ENCODE results near the gene OTOP1.
"Not testable (repeated sequence)": the region's sequence is repeated elsewhere in the genome, so short reads cannot be mapped to it uniquely, and the experiment has no call there.

Gene OTOP1

GRCh38 chr4:4245172-4245571 is 18.4 kb upstream of the OTOP1 start:
- in situ Hi-C loops (cut with MboI; ENCODE audit: low sequenced_read_pairs, unreplicated experiment) = no loop called here
- DNase-seq (ENCODE audit: low spot score) = no peak
- TF ChIP-seq CTCF (IDR thresholded peaks at IDR 0.05; ENCODE audit: borderline replicate concordance, control extremely low read depth, extremely low read depth, insufficient read depth, missing control alignments) = no peak

- DNase-seq (ENCODE audit: low spot score); in situ Hi-C loops (cut with MboI; ENCODE audit: low sequenced_read_pairs, unreplicated experiment): not testable (repeated sequence)
These were observed 12.8 kb upstream of the OTOP1 start for GRCh38 chr4:4239551-4239950.

GRCh38 chr4:4233610-4234009 is 6.9 kb upstream of the OTOP1 start:
- DNase-seq (ENCODE audit: low spot score) = no peak
- in situ Hi-C loops (cut with MboI; ENCODE audit: low sequenced_read_pairs, unreplicated experiment) = no loop called here
- no peak for TF ChIP-seq CTCF (IDR thresholded peaks at IDR 0.05; ENCODE audit: borderline replicate concordance, control extremely low read depth, extremely low read depth, insufficient read depth, missing control alignments)

- in situ Hi-C loops (cut with MboI; ENCODE audit: low sequenced_read_pairs, unreplicated experiment) = no loop called here
- DNase-seq (ENCODE audit: low spot score) = no peak
- no peak for TF ChIP-seq CTCF (IDR thresholded peaks at IDR 0.05; ENCODE audit: borderline replicate concordance, control extremely low read depth, extremely low read depth, insufficient read depth, missing control alignments)
These were observed 1.6 kb upstream of the OTOP1 start for GRCh38 chr4:4228356-4228668.

- in situ Hi-C loops (cut with MboI; ENCODE audit: low sequenced_read_pairs, unreplicated experiment) = no loop called here
- DNase-seq (ENCODE audit: low spot score) = no peak
- TF ChIP-seq CTCF (IDR thresholded peaks at IDR 0.05; ENCODE audit: borderline replicate concordance, control extremely low read depth, extremely low read depth, insufficient read depth, missing control alignments) = no peak
These were observed 1.0 kb upstream of the OTOP1 start for GRCh38 chr4:4227510-4228355.

GRCh38 chr4:4225915-4226605 is 669 bp downstream of the OTOP1 start:
- DNase-seq (ENCODE audit: low spot score) = no peak
- in situ Hi-C loops (cut with MboI; ENCODE audit: low sequenced_read_pairs, unreplicated experiment) = no loop called here
- TF ChIP-seq CTCF (IDR thresholded peaks at IDR 0.05; ENCODE audit: borderline replicate concordance, control extremely low read depth, extremely low read depth, insufficient read depth, missing control alignments) = no peak

- in situ Hi-C loops (cut with MboI; ENCODE audit: low sequenced_read_pairs, unreplicated experiment) = no loop called here
- TF ChIP-seq CTCF (IDR thresholded peaks at IDR 0.05; ENCODE audit: borderline replicate concordance, control extremely low read depth, extremely low read depth, insufficient read depth, missing control alignments) = no peak
- no peak for DNase-seq (ENCODE audit: low spot score)
These were observed 9.6 kb downstream of the OTOP1 start for GRCh38 chr4:4217113-4217512.

All from GM13976 (cell line).